MM.1S (cell line): ENCODE data around the gene CYP2A7.
"Not testable (repeated sequence)": the region's sequence is repeated elsewhere in the genome, so short reads cannot be mapped to it uniquely, and the experiment has no call there.

ENCODE experiments used
- DNase-seq: peaks from one replicate; pipeline ENCODE4 v3.0.0-alpha.2; 2015
- H2AFZ ChIP-seq: fragments of 300-600 bp; sonication (generic); 2 replicates; pipeline ENCODE4 v1.6.0; 2016; ENCODE audit warnings: antibody characterized with exemption, low read length
- H3F3A ChIP-seq: fragments of 300-600 bp; sonication (generic); 2 replicates; pipeline ENCODE4 v1.6.1; 2016; ENCODE audit warnings: mild to moderate bottlenecking, antibody characterized with exemption, low read length, moderate library complexity, mixed read lengths; ENCODE audit not compliant: insufficient read depth
- H3K27ac ChIP-seq: fragments of 300-600 bp; sonication (generic); 2 replicates; pipeline ENCODE4 v1.5.1; 2016; ENCODE audit warnings: mild to moderate bottlenecking, low read length
- H3K27me3 ChIP-seq: fragments of 300-600 bp; sonication (generic); replicated peaks from 2 replicates; pipeline ENCODE4 v1.6.0; 2016; ENCODE audit warnings: low read length; ENCODE audit not compliant: insufficient read depth
- H3K36me3 ChIP-seq: fragments of 300-600 bp; sonication (generic); replicated peaks from 2 replicates; pipeline ENCODE4 v1.6.1; 2016; ENCODE audit warnings: mild to moderate bottlenecking, low read length, mixed read lengths; ENCODE audit not compliant: insufficient read depth
- H3K4me1 ChIP-seq: fragments of 300-600 bp; sonication (generic); 2 replicates; pipeline ENCODE4 v1.6.1; 2016; ENCODE audit warnings: low read length, mixed read lengths
- H3K4me2 ChIP-seq: fragments of 300-600 bp; sonication (generic); 2 replicates; pipeline ENCODE4 v1.6.0; 2016; ENCODE audit warnings: low read depth, low read length
- H3K4me3 ChIP-seq: fragments of 300-600 bp; sonication (generic); 2 replicates; pipeline ENCODE4 v1.5.1; 2016; ENCODE audit warnings: low read length, mixed read lengths
- H3K79me2 ChIP-seq: fragments of 300-600 bp; sonication (generic); 2 replicates; pipeline ENCODE4 v1.6.1; 2016; ENCODE audit warnings: mixed run types, low read length, mixed read lengths
- H3K9ac ChIP-seq: fragments of 300-600 bp; sonication (generic); 2 replicates; pipeline ENCODE4 v1.6.1; 2016; ENCODE audit warnings: low read length, mixed read lengths
- H3K9me2 ChIP-seq: fragments of 300-600 bp; sonication (generic); replicated peaks from 2 replicates; pipeline ENCODE4 v1.6.1; 2016; ENCODE audit warnings: mild to moderate bottlenecking, low read length, mixed read lengths; ENCODE audit not compliant: insufficient read depth
- H3K9me3 ChIP-seq: fragments of 300-600 bp; sonication (generic); replicated peaks from 2 replicates; pipeline ENCODE4 v1.6.1; 2016; ENCODE audit warnings: mild to moderate bottlenecking, low read length, mixed read lengths; ENCODE audit not compliant: insufficient read depth
- H4K20me1 ChIP-seq: fragments of 300-600 bp; sonication (generic); 2 replicates; pipeline ENCODE4 v1.6.1; 2016; ENCODE audit warnings: mild to moderate bottlenecking, low read length, moderate library complexity, mixed read lengths; ENCODE audit not compliant: insufficient read depth
- EZH2 ChIP-seq: fragments of 300-600 bp; sonication (generic); optimal IDR thresholded peaks from 2 replicates; pipeline ENCODE3; 2017; ENCODE audit warnings: low read depth, mild to moderate bottlenecking, antibody characterized with exemption, low read length, mixed read lengths
- EZH2phosphoT487 ChIP-seq: fragments of 300-600 bp; sonication (generic); IDR thresholded peaks from 2 replicates; pipeline ENCODE4 v1.6.1; 2018; ENCODE audit warnings: antibody characterized with exemption, low read length
- TF ChIP-seq, protein P1 (sequence below): fragments of 300-600 bp; sonication (generic); IDR thresholded peaks from 2 replicates; pipeline ENCODE4 v1.5.1; 2016; ENCODE audit warnings: antibody characterized with exemption, low read length, mixed read lengths

Gene CYP2A7

GRCh38 chr19:40873873-40874272 lies 8.2 kb downstream of the CYP2A7 start:
- not testable (repeated sequence) for H2AFZ ChIP-seq, H3K4me2 ChIP-seq, H3K4me3 ChIP-seq, H3K9ac ChIP-seq, H3K79me2 ChIP-seq, H4K20me1 ChIP-seq, H3K36me3 ChIP-seq, H3K9me2 ChIP-seq, DNase-seq, H3K4me1 ChIP-seq, H3F3A ChIP-seq, H3K27ac ChIP-seq, H3K9me3 ChIP-seq
- peaks cover 45% of the 10 kb centered on the region for H3K27me3 ChIP-seq

GRCh38 chr19:40872209-40872608 lies 9.8 kb downstream of the CYP2A7 start:
- Histone ChIP-seq H3F3A (no peaks in the 10 kb centered on the region), H3K9me2 (no peaks in the 10 kb centered on the region), H3K9ac (no peak overlapping the region), H3K4me3 (no peak overlapping the region), H3K79me2 (no peaks in the 10 kb centered on the region), H3K27me3 (peaks cover 45% of the 10 kb centered on the region), H2AFZ (no peak overlapping the region), H4K20me1 (no peaks in the 10 kb centered on the region), H3K4me2 (no peak overlapping the region), H3K4me1 (no peaks in the 10 kb centered on the region), H3K27ac (no peak overlapping the region), H3K9me3 (no peaks in the 10 kb centered on the region), H3K36me3 (no peaks in the 10 kb centered on the region)
- TF ChIP-seq, protein P1, sequence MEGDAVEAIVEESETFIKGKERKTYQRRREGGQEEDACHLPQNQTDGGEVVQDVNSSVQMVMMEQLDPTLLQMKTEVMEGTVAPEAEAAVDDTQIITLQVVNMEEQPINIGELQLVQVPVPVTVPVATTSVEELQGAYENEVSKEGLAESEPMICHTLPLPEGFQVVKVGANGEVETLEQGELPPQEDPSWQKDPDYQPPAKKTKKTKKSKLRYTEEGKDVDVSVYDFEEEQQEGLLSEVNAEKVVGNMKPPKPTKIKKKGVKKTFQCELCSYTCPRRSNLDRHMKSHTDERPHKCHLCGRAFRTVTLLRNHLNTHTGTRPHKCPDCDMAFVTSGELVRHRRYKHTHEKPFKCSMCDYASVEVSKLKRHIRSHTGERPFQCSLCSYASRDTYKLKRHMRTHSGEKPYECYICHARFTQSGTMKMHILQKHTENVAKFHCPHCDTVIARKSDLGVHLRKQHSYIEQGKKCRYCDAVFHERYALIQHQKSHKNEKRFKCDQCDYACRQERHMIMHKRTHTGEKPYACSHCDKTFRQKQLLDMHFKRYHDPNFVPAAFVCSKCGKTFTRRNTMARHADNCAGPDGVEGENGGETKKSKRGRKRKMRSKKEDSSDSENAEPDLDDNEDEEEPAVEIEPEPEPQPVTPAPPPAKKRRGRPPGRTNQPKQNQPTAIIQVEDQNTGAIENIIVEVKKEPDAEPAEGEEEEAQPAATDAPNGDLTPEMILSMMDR = no peak
- TF ChIP-seq EZH2 (no peak), EZH2phosphoT487 (no peak)
- no peak for DNase-seq

GRCh38 chr19:40867701-40868100 lies 14.3 kb downstream of the CYP2A7 start:
- Histone ChIP-seq H3K9me2 (no peaks in the 10 kb centered on the region), H3K9ac (no peak overlapping the region), H3K4me3 (no peak overlapping the region), H3K4me2 (no peak overlapping the region), H3K9me3 (no peaks in the 10 kb centered on the region), H2AFZ (no peak overlapping the region), H3K4me1 (no peaks in the 10 kb centered on the region), H3F3A (no peaks in the 10 kb centered on the region), H3K79me2 (no peaks in the 10 kb centered on the region), H3K27me3 (peaks cover 22% of the 10 kb centered on the region), H3K36me3 (no peaks in the 10 kb centered on the region), H4K20me1 (no peaks in the 10 kb centered on the region), H3K27ac (no peak overlapping the region)
- no peak for DNase-seq
- TF ChIP-seq, protein P1 = no peak
- TF ChIP-seq EZH2 (no peak), EZH2phosphoT487 (no peak)

DNA sequence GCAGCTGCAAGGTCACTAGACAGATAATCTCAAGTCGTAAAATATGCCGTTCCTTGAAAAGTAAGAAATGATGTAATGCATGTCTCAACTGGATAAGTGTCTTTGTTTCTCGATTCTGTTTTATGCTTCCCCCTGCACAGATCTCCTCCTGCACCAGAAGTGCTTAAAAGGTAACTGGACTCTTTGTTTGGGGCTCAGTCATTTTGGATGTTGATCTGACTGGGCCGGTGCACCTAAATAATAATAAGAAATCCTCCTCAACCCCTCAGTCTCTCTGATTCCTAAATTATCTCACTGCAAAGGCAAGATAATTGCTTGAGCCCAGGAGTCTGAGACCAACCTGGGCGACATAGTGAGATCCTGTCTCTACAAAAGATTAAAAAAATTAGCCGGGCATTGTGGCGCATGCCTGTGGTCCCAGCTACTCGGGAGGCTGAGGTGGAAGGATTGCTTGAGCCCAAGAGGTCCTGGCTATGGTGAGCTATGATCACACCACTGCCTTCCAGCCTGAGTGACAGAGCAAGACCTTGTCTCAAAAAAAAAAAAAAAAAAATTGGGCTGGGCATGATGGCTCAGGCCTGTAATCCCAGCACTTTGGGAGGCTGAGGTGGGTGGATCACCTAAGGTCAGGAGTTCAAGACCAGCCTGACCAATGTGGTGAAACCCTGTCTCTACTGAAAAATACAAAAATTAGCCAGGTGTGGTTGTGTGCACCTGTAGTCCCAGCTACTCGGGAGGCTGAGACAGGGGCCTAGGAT lies 17.1 kb downstream of the CYP2A7 start:
- not testable (repeated sequence) for H2AFZ ChIP-seq, H3K36me3 ChIP-seq, H3K9ac ChIP-seq, H3F3A ChIP-seq, H3K79me2 ChIP-seq, H3K9me2 ChIP-seq, H3K27ac ChIP-seq, H4K20me1 ChIP-seq, DNase-seq, H3K4me2 ChIP-seq, H3K4me1 ChIP-seq, H3K9me3 ChIP-seq, H3K4me3 ChIP-seq
- H3K27me3 ChIP-seq = peaks cover 27% of the 10 kb centered on the region
